Spinal cord (tissue), 10 donors: ENCODE data around the gene MIPOL1. TPM values are rescaled to one million over a fixed set of nuclear protein-coding genes. Genes with fewer than 3 reads are reported as not detected.

Source experiments
- DNase-seq, 6 donors: peaks; one replicate each; pipeline versions ENCODE4 v3.0.0 to v3.0.0-alpha.2; 2013 to 2015; ENCODE audit warnings: low spot score in 6 of 6, low read depth in 4 of 6
- H3K27ac ChIP-seq: one replicate; pipeline ENCODE4 v1.5.1; 2013; ENCODE audit warnings: low read depth, low read length, control low read depth
- H3K27me3 ChIP-seq: one replicate; pipeline ENCODE4 v1.6.1; 2013; ENCODE audit warnings: low read length; ENCODE audit not compliant: control insufficient read depth, insufficient read depth
- H3K36me3 ChIP-seq: one replicate; pipeline ENCODE4 v1.6.1; 2013; ENCODE audit warnings: low read length; ENCODE audit not compliant: control insufficient read depth, insufficient read depth
- H3K4me1 ChIP-seq: one replicate; pipeline ENCODE4 v1.6.1; 2013; ENCODE audit warnings: low read length; ENCODE audit not compliant: control insufficient read depth, insufficient read depth
- H3K4me3 ChIP-seq: one replicate; pipeline ENCODE4 v1.5.1; 2013; ENCODE audit warnings: low read depth, low read length, control low read depth
- H3K9me3 ChIP-seq: one replicate; pipeline ENCODE4 v1.6.1; 2013; ENCODE audit warnings: low read length; ENCODE audit not compliant: control insufficient read depth, insufficient read depth
- WGBS: methylation state at CpG from one replicate; pipeline ENCODE4 v1.1.5; 2013; ENCODE audit warnings: missing lambda C conversion rate; ENCODE audit not compliant: insufficient coverage; 5-methylcytosine and 5-hydroxymethylcytosine counted together
- polyA plus RNA-seq, 2 donors: library from polyadenylated mRNA; unstranded; fragments of 120-200 nt; gene quantifications; one replicate each; pipeline ENCODE4 v1.2.1, GENCODE V29; 2013; ENCODE audit not compliant: insufficient read length in 2 of 2
- total RNA-seq, 2 donors: library from RNA; depleted of rRNA in 1 of 2; stranded (reverse); fragments of 120-200 nt in 1 of 2; fragments of >200 nt in 1 of 2; gene quantifications; one replicate each; pipeline versions ENCODE4 v1.2.3 to v1.2.4, GENCODE V29; 2013 to 2014
- donor health status: healthy.

The MIPOL1 gene
- total and polyA plus RNA-seq, 4 donors: 3.9 to 19.6 (median 11.0) TPM

DNA sequence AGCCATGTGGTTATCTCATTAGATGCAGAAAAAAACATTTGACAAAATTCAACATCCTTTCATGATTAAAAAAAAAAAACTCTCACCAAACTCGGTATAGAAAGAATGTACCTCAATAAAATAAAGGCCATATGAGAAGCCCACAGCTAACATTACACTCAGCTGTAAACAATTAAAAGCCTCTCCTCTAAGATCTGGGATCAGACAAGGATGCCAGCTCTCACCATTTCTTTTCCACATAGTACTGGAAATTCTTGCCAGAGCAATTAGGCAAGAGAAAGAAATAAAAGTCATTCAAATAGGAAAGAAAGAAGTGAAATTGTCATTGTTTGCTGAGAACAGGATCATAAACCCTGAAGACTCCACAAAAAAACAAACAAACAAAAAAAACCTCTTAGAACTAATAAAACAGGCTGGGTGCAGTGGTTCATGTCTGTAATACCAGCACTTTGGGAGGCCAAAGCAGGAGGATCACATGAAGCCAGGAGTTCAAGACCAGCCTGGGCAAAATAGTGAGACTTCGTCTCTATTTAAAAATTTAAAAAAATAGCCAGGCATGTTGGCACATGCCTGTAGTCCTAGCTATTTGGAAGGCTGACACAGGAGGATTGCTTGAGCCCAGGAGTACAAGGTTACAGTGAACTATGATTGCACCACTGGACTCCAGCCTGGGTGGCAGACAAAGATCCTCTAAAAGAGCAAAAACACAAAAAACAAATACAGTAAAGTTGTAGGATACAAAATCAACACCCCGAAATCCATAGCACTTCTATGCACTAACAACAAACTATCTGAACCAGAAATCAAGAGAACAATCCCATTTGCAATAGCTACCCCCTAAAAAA is 282.9 kb downstream of the MIPOL1 start:
- no peaks in the 10 kb centered on the region for H3K4me1 ChIP-seq
- WGBS: no CpG with 5 or more reads among the region's 3 CpGs
- no peaks in the 10 kb centered on the region for H3K36me3 ChIP-seq
- no peak overlapping the region for H3K4me3 ChIP-seq
- H3K9me3 ChIP-seq: no peaks in the 10 kb centered on the region
- DNase-seq: no peak
- no peak overlapping the region for H3K27ac ChIP-seq
- no peaks in the 10 kb centered on the region for H3K27me3 ChIP-seq

DNA sequence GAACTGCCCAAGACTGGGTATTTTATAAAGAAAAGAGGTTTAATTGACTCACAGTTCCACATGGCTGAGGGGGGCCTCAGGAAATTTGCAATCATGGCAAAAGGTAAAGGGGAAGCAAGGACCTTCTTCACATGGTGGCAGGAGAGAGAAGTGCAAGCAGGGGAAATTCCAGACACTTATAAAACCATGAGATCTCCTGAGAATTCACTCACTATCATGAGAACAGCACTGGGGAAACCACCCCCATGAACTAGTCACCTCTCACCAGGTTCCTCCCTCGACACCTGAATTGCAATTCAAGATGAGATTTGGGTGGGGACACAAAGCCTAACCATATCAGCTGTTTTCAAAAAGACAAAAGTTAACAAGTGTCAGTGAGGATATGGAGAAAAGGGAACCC is 284.7 kb downstream of the MIPOL1 start:
- WGBS: no CpG with 5 or more reads among the region's 1 CpG
- Histone ChIP-seq H3K27me3 (no peaks in the 10 kb centered on the region), H3K9me3 (no peaks in the 10 kb centered on the region), H3K4me3 (no peak overlapping the region), H3K4me1 (no peaks in the 10 kb centered on the region), H3K36me3 (no peaks in the 10 kb centered on the region), H3K27ac (no peak overlapping the region)
- DNase-seq: no peak

DNA sequence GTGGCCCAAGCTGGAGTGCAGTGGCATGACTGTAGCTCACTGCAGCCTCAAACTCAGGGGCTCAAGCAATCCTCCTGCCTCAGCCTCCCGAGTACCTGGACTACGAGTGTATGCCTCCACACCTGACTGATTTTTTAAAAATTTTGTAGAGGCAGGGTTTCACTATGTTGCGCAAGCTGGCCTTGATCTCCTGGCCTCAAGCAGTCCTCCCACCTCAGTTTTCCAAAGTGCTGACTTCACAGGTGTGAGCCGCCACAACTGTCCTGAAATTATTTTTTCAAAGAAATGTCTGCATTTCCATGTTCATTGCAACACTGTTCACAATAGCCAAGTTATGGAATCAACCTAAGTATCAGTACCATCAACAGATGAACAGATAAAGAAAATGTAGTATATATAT is 285.9 kb downstream of the MIPOL1 start:
- Histone ChIP-seq H3K9me3 (no peaks in the 10 kb centered on the region), H3K36me3 (no peaks in the 10 kb centered on the region), H3K4me1 (no peaks in the 10 kb centered on the region), H3K4me3 (no peak overlapping the region), H3K27me3 (no peaks in the 10 kb centered on the region), H3K27ac (no peak overlapping the region)
- no peak for DNase-seq
- 100% methylated on average over 1 of the region's 4 CpGs for WGBS

DNA sequence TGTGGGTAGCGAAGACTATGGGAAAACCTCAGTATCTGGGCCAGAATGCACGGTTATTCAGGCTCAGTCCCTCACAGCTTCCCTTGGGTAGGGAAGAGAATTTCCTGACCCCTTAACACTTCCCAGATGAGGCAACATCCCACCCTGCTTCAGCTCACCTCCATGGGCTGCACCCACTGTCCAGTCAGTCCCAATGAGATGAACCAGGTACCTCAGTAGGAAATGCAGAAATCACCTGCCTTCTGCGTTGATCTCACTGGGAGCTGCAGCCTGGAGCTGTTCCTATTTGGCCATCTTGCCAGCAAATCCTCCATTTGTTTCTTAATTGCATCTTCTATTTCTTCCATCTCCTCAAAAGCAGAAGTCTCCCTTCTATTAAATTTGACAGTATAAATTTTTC is 292.9 kb downstream of the MIPOL1 start:
- H3K4me1 ChIP-seq: no peaks in the 10 kb centered on the region
- H3K27ac ChIP-seq: no peak overlapping the region
- H3K4me3 ChIP-seq: no peak overlapping the region
- H3K27me3 ChIP-seq: no peaks in the 10 kb centered on the region
- no peak for DNase-seq
- no peaks in the 10 kb centered on the region for H3K9me3 ChIP-seq
- 100% methylated on average over 1 of the region's 3 CpGs for WGBS
- H3K36me3 ChIP-seq: no peaks in the 10 kb centered on the region

DNA sequence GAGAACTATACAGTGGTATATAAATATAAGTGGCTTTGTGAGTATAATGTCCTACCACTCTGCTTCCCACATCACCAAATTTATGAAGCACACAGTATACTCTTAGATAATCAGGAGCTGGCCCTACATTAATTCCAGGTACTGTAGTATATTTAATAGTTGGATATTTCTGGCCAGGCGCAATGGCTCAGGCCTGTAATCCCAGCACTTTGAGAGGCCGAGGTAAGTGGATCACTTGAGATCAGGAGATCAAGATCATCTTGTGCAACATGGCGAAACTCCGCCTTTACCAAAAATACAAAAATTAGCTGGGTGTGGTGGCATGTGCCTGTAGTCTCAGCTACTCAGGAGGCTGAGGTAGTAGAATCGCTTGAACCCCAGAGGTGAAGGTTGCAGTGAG is 293.3 kb downstream of the MIPOL1 start:
- no peak for DNase-seq
- no peaks in the 10 kb centered on the region for H3K9me3 ChIP-seq
- H3K27ac ChIP-seq: no peak overlapping the region
- H3K4me3 ChIP-seq: no peak overlapping the region
- H3K36me3 ChIP-seq: no peaks in the 10 kb centered on the region
- no CpG with 5 or more reads among the region's 5 CpGs for WGBS
- no peaks in the 10 kb centered on the region for H3K4me1 ChIP-seq
- no peaks in the 10 kb centered on the region for H3K27me3 ChIP-seq

DNA sequence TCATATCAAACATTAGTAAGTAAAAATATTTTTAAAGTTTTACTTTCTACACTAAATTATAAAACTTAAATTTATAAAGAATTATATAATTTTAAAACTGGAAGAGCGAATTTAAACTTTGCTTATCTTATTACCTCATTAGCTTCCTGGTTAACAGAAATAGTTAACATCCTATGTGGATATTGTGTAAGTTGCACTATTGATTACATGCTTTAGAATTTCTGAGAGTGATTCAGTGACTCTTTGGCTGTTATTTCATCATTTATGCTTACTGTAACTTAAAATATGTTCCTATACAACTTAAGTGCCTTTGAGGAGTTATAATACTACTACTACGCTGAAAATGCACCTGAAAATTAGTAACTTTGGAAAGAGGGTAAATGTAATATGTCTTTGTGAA is 295.9 kb downstream of the MIPOL1 start:
- H3K36me3 ChIP-seq: no peaks in the 10 kb centered on the region
- DNase-seq: no peak
- H3K4me1 ChIP-seq: no peaks in the 10 kb centered on the region
- no peak overlapping the region for H3K27ac ChIP-seq
- H3K27me3 ChIP-seq: no peaks in the 10 kb centered on the region
- WGBS: no CpG with 5 or more reads among the region's 2 CpGs
- H3K9me3 ChIP-seq: no peaks in the 10 kb centered on the region
- no peak overlapping the region for H3K4me3 ChIP-seq

GRCh38 chr14:37497422-37497821 is 299.7 kb downstream of the MIPOL1 start:
- no peak overlapping the region for H3K4me3 ChIP-seq
- peaks cover 2% of the 10 kb centered on the region for H3K36me3 ChIP-seq
- no CpG with 5 or more reads among the region's 2 CpGs for WGBS
- no peaks in the 10 kb centered on the region for H3K4me1 ChIP-seq
- no peak for DNase-seq
- H3K27ac ChIP-seq: no peak overlapping the region
- H3K27me3 ChIP-seq: no peaks in the 10 kb centered on the region
- H3K9me3 ChIP-seq: no peaks in the 10 kb centered on the region

GRCh38 chr14:37501877-37502276 is 304.1 kb downstream of the MIPOL1 start:
- DNase-seq: no peak
- no peaks in the 10 kb centered on the region for H3K9me3 ChIP-seq
- no peak overlapping the region for H3K4me3 ChIP-seq
- no peaks in the 10 kb centered on the region for H3K27me3 ChIP-seq
- no peak overlapping the region for H3K27ac ChIP-seq
- peaks cover 2% of the 10 kb centered on the region for H3K36me3 ChIP-seq
- 82% methylated on average over 5 of the region's 5 CpGs for WGBS
- H3K4me1 ChIP-seq: no peaks in the 10 kb centered on the region

GRCh38 chr14:37508503-37508902 is 310.8 kb downstream of the MIPOL1 start:
- H3K36me3 ChIP-seq: no peaks in the 10 kb centered on the region
- no peaks in the 10 kb centered on the region for H3K27me3 ChIP-seq
- H3K27ac ChIP-seq: no peak overlapping the region
- no peaks in the 10 kb centered on the region for H3K4me1 ChIP-seq
- DNase-seq: no peak
- no peak overlapping the region for H3K4me3 ChIP-seq
- no CpG with 5 or more reads among the region's 3 CpGs for WGBS
- no peaks in the 10 kb centered on the region for H3K9me3 ChIP-seq

DNA sequence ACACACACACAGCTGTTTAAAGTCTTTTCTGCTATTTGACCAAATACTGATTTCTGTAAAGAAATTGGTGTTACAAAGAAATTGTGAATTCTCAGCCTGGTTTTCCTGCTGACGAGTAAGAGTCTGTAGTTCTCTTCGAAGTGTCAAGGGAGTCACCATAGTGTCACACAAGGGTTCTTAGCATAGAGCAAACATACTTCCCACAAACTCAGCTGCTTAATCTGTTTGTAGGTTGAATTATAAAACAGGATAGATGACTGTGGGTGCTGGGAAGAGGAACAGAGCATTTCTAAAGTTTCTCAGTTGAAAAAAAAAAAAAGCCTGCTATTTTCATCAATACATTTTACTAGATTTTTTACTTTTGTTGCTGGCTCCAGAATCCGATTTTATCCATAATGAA is 314.4 kb downstream of the MIPOL1 start:
- Histone ChIP-seq H3K4me3 (no peak overlapping the region), H3K27ac (no peak overlapping the region), H3K36me3 (no peaks in the 10 kb centered on the region), H3K27me3 (no peaks in the 10 kb centered on the region), H3K4me1 (no peaks in the 10 kb centered on the region), H3K9me3 (no peaks in the 10 kb centered on the region)
- no peak for DNase-seq
- WGBS: no CpG with 5 or more reads among the region's 3 CpGs
